ENCODE data around the gene FRRS1.

Gene FRRS1

GRCh38 chr1:99727575-99728185 is 38.8 kb downstream of the FRRS1 start:
- DNase-seq, result no peak

- no peak for DNase-seq
Observed at GRCh38 chr1:99726818-99727217, 39.6 kb downstream of the FRRS1 start.

GRCh38 chr1:99726407-99726806 is 40.0 kb downstream of the FRRS1 start:
- no peak for DNase-seq

- no peak for DNase-seq
Observed at GRCh38 chr1:99725996-99726395, 40.4 kb downstream of the FRRS1 start.

GRCh38 chr1:99723251-99723650 is 43.2 kb downstream of the FRRS1 start:
- DNase-seq, result no peak

- DNase-seq, result no peak
Observed at GRCh38 chr1:99717005-99717404, 49.4 kb downstream of the FRRS1 start.

- DNase-seq, result no peak
Observed at GRCh38 chr1:99713006-99713405, 53.4 kb downstream of the FRRS1 start.

- DNase-seq, result no peak
Observed at GRCh38 chr1:99710994-99711393, 55.4 kb downstream of the FRRS1 start.

- peak; percentile 14 for DNase-seq
Observed at GRCh38 chr1:99707535-99708142, 58.8 kb downstream of the FRRS1 start.

GRCh38 chr1:99705385-99705784 is 61.0 kb downstream of the FRRS1 start:
- no peak for DNase-seq

- no peak for DNase-seq
Observed at GRCh38 chr1:99704356-99704816, 62.0 kb downstream of the FRRS1 start.

GRCh38 chr1:99702221-99702620 is 64.2 kb downstream of the FRRS1 start:
- DNase-seq, result no peak

GRCh38 chr1:99700020-99700419 is 66.4 kb downstream of the FRRS1 start:
- no peak for DNase-seq

GRCh38 chr1:99697580-99697979 is 68.9 kb downstream of the FRRS1 start:
- no peak for DNase-seq

- no peak for DNase-seq
Observed at GRCh38 chr1:99696616-99697015, 69.8 kb downstream of the FRRS1 start.

GRCh38 chr1:99691175-99691574 is 75.3 kb downstream of the FRRS1 start:
- DNase-seq, result no peak

GRCh38 chr1:99685516-99686180 is 80.8 kb downstream of the FRRS1 start:
- DNase-seq, result peak; percentile 34

GRCh38 chr1:99682291-99682751 is 84.1 kb downstream of the FRRS1 start:
- DNase-seq, result no peak

GRCh38 chr1:99681583-99681982 is 84.9 kb downstream of the FRRS1 start:
- DNase-seq, result no peak

GRCh38 chr1:99680270-99680669 is 86.2 kb downstream of the FRRS1 start:
- DNase-seq, result no peak

GRCh38 chr1:99677416-99677815 is 89.0 kb downstream of the FRRS1 start:
- no peak for DNase-seq

GRCh38 chr1:99676876-99677275 is 89.6 kb downstream of the FRRS1 start:
- DNase-seq, result no peak

- DNase-seq, result no peak
Observed at GRCh38 chr1:99675994-99676393, 90.4 kb downstream of the FRRS1 start.

GRCh38 chr1:99675292-99675691 is 91.1 kb downstream of the FRRS1 start:
- DNase-seq, result no peak
